ENCODE results near the gene MANBA. TPM values are rescaled to one million over a fixed set of nuclear protein-coding genes. Genes with fewer than 3 reads are reported as not detected.

MANBA gene
- total RNA-seq, 1 donor from 2014 or later = 38.3 TPM

- H3K4me3 ChIP-seq (ENCODE audit: insufficient read depth, low read depth, low read length) = no peak overlapping the region
- Mint-ChIP-seq H3K27ac (ENCODE audit: unreplicated experiment) (no peak overlapping the region), H3K4me3 (ENCODE audit: unreplicated experiment) (no peak overlapping the region), H3K36me3 (ENCODE audit: low read depth, unreplicated experiment) (peaks cover 30% of the 10 kb centered on the region), H3K9me3 (ENCODE audit: unreplicated experiment) (no peaks in the 10 kb centered on the region), H3K4me1 (ENCODE audit: low read depth, unreplicated experiment) (peaks cover 20% of the 10 kb centered on the region), H3K27me3 (ENCODE audit: low read depth, unreplicated experiment) (no peaks in the 10 kb centered on the region)
- no peak for TF ChIP-seq EZH2 (IDR thresholded peaks at IDR 0.05; ENCODE audit: insufficient read depth, low read length)
- TF ChIP-seq, protein P1, sequence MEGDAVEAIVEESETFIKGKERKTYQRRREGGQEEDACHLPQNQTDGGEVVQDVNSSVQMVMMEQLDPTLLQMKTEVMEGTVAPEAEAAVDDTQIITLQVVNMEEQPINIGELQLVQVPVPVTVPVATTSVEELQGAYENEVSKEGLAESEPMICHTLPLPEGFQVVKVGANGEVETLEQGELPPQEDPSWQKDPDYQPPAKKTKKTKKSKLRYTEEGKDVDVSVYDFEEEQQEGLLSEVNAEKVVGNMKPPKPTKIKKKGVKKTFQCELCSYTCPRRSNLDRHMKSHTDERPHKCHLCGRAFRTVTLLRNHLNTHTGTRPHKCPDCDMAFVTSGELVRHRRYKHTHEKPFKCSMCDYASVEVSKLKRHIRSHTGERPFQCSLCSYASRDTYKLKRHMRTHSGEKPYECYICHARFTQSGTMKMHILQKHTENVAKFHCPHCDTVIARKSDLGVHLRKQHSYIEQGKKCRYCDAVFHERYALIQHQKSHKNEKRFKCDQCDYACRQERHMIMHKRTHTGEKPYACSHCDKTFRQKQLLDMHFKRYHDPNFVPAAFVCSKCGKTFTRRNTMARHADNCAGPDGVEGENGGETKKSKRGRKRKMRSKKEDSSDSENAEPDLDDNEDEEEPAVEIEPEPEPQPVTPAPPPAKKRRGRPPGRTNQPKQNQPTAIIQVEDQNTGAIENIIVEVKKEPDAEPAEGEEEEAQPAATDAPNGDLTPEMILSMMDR (IDR thresholded peaks at IDR 0.05; ENCODE audit: insufficient read depth, low read depth, low read length) = no peak
- no peak overlapping the region for H3K27ac ChIP-seq (ENCODE audit: low read depth, low read length)
- no peak overlapping the region for H3K9ac ChIP-seq (ENCODE audit: low read length)
- H3K9me3 ChIP-seq (ENCODE audit: insufficient read depth, low read depth, low read length) = no peaks in the 10 kb centered on the region
- no peak overlapping the region for H2AFZ ChIP-seq (ENCODE audit: low read depth, low read length)
- H3K36me3 ChIP-seq (ENCODE audit: insufficient read depth, low read length) = peaks cover 31% of the 10 kb centered on the region
- peaks cover 15% of the 10 kb centered on the region for H3K4me1 ChIP-seq (ENCODE audit: insufficient read depth, low read length)
- no peaks in the 10 kb centered on the region for H4K20me1 ChIP-seq (ENCODE audit: insufficient read depth, low read length)
- no peaks in the 10 kb centered on the region for H3K27me3 ChIP-seq (ENCODE audit: insufficient read depth, low read length)
- no peak for FAIRE-seq
- DNase-seq (ENCODE audit: low read depth) = no peak
- H3K4me2 ChIP-seq (ENCODE audit: low read length) = no peak overlapping the region
- no peaks in the 10 kb centered on the region for H3K79me2 ChIP-seq (ENCODE audit: insufficient read depth, low read length)
Measured at GRCh38 chr4:102616636-102617035, 144.1 kb downstream of the MANBA start.

DNA sequence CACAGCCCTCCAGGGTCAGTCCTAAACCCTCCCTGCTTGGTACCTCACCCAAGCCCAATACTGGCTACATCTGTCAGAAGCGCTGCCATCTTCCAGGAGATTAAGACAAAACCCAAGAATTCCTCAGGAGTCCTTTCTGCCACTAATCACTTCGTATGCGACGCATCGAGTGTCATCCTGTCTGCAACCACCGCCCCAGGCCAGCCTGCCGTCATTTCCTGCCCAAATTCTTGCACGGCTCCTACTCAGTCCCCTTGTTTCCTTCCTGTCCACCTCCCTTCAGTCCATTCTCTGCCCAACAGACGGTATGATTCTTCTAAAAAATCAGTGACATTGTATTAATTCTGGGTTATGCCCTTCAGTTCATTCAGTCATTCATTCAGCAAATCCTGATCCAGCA lies 146.0 kb downstream of the MANBA start:
- Histone ChIP-seq H3K27me3 (ENCODE audit: insufficient read depth, low read length) (no peaks in the 10 kb centered on the region), H3K4me1 (ENCODE audit: insufficient read depth, low read length) (peaks cover 2% of the 10 kb centered on the region), H3K4me3 (ENCODE audit: insufficient read depth, low read depth, low read length) (no peak overlapping the region), H3K27ac (ENCODE audit: low read depth, low read length) (no peak overlapping the region), H3K36me3 (ENCODE audit: insufficient read depth, low read length) (peaks cover 45% of the 10 kb centered on the region), H3K79me2 (ENCODE audit: insufficient read depth, low read length) (no peaks in the 10 kb centered on the region), H3K9ac (ENCODE audit: low read length) (no peak overlapping the region), H2AFZ (ENCODE audit: low read depth, low read length) (no peak overlapping the region), H3K4me2 (ENCODE audit: low read length) (no peak overlapping the region), H4K20me1 (ENCODE audit: insufficient read depth, low read length) (no peaks in the 10 kb centered on the region), H3K9me3 (ENCODE audit: insufficient read depth, low read depth, low read length) (no peaks in the 10 kb centered on the region)
- H3K27ac Mint-ChIP-seq (ENCODE audit: unreplicated experiment) = no peak overlapping the region
- no peaks in the 10 kb centered on the region for H3K9me3 Mint-ChIP-seq (ENCODE audit: unreplicated experiment)
- no peak for FAIRE-seq
- peaks cover 6% of the 10 kb centered on the region for H3K4me1 Mint-ChIP-seq (ENCODE audit: low read depth, unreplicated experiment)
- H3K36me3 Mint-ChIP-seq (ENCODE audit: low read depth, unreplicated experiment) = peaks cover 38% of the 10 kb centered on the region
- no peak for TF ChIP-seq EZH2 (IDR thresholded peaks at IDR 0.05; ENCODE audit: insufficient read depth, low read length)
- TF ChIP-seq, protein P1 (IDR thresholded peaks at IDR 0.05; ENCODE audit: insufficient read depth, low read depth, low read length) = no peak
- no peaks in the 10 kb centered on the region for H3K27me3 Mint-ChIP-seq (ENCODE audit: low read depth, unreplicated experiment)
- DNase-seq (ENCODE audit: low read depth) = no peak
- no peak overlapping the region for H3K4me3 Mint-ChIP-seq (ENCODE audit: unreplicated experiment)

- Histone ChIP-seq H3K4me1 (ENCODE audit: insufficient read depth, low read length) (no peaks in the 10 kb centered on the region), H2AFZ (ENCODE audit: low read depth, low read length) (no peak overlapping the region), H3K27me3 (ENCODE audit: insufficient read depth, low read length) (no peaks in the 10 kb centered on the region), H3K9me3 (ENCODE audit: insufficient read depth, low read depth, low read length) (no peaks in the 10 kb centered on the region), H3K4me2 (ENCODE audit: low read length) (no peak overlapping the region), H3K4me3 (ENCODE audit: insufficient read depth, low read depth, low read length) (no peak overlapping the region), H3K36me3 (ENCODE audit: insufficient read depth, low read length) (peaks cover 47% of the 10 kb centered on the region), H3K79me2 (ENCODE audit: insufficient read depth, low read length) (no peaks in the 10 kb centered on the region), H3K27ac (ENCODE audit: low read depth, low read length) (no peak overlapping the region), H3K9ac (ENCODE audit: low read length) (no peak overlapping the region), H4K20me1 (ENCODE audit: insufficient read depth, low read length) (no peaks in the 10 kb centered on the region)
- DNase-seq (ENCODE audit: low read depth) (no peak), FAIRE-seq (no peak)
- Mint-ChIP-seq H3K36me3 (ENCODE audit: low read depth, unreplicated experiment) (peaks cover 40% of the 10 kb centered on the region), H3K27me3 (ENCODE audit: low read depth, unreplicated experiment) (no peaks in the 10 kb centered on the region), H3K4me1 (ENCODE audit: low read depth, unreplicated experiment) (peaks cover 8% of the 10 kb centered on the region), H3K4me3 (ENCODE audit: unreplicated experiment) (no peak overlapping the region), H3K27ac (ENCODE audit: unreplicated experiment) (peak overlapping the region; percentile 55), H3K9me3 (ENCODE audit: unreplicated experiment) (no peaks in the 10 kb centered on the region)
- TF ChIP-seq, protein P1 (IDR thresholded peaks at IDR 0.05; ENCODE audit: insufficient read depth, low read depth, low read length) = no peak
- no peak for TF ChIP-seq EZH2 (IDR thresholded peaks at IDR 0.05; ENCODE audit: insufficient read depth, low read length)
Measured at GRCh38 chr4:102612824-102613366, 147.9 kb downstream of the MANBA start.

Measured in astrocyte (in vitro differentiated cells and primary cell).